Measurements from ENCODE around the gene BCDIN3D.

DNA sequence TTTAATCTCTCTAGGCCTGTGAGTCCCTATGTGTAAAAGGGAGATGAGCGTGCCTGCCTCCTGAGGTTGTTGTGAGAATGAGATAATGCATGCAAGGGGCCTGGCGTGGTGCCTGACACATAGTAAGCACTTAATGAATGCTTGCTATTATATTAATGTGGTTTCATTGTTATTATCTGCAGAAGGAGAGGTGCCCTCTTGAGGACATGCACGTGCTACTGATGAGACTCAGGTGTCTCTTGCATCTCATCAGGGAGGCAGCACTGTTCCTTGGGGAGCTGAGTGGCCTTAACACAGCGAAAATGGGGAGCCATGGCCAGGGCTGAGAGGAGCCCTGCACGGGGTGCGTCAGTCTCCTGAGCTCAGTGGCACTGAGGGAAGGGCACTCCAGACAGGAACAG lies 29.9 kb upstream of the BCDIN3D start:
- TF ChIP-seq, protein P1, sequence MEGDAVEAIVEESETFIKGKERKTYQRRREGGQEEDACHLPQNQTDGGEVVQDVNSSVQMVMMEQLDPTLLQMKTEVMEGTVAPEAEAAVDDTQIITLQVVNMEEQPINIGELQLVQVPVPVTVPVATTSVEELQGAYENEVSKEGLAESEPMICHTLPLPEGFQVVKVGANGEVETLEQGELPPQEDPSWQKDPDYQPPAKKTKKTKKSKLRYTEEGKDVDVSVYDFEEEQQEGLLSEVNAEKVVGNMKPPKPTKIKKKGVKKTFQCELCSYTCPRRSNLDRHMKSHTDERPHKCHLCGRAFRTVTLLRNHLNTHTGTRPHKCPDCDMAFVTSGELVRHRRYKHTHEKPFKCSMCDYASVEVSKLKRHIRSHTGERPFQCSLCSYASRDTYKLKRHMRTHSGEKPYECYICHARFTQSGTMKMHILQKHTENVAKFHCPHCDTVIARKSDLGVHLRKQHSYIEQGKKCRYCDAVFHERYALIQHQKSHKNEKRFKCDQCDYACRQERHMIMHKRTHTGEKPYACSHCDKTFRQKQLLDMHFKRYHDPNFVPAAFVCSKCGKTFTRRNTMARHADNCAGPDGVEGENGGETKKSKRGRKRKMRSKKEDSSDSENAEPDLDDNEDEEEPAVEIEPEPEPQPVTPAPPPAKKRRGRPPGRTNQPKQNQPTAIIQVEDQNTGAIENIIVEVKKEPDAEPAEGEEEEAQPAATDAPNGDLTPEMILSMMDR (IDR thresholded peaks at IDR 0.05; ENCODE audit: extremely low read depth in 1 of 2, insufficient read depth in 1 of 2, low read depth in 1 of 2, low read length in 2 of 2): no peak
- TF ChIP-seq FOS (IDR thresholded peaks at IDR 0.05; ENCODE audit: borderline replicate concordance, insufficient read depth, low read length): no peak
- no peak for TF ChIP-seq POLR2A (IDR thresholded peaks at IDR 0.05; ENCODE audit: low read depth, low read length)
